ENCODE data around the gene TXNL4B. TPM values are rescaled to one million over a fixed set of nuclear protein-coding genes. Genes with fewer than 3 reads are reported as not detected.
"Not testable (repeated sequence)": the region's sequence is repeated elsewhere in the genome, so short reads cannot be mapped to it uniquely, and the experiment has no call there.

Gene TXNL4B
- total RNA-seq, 1 donor from 2014 or later = 11.8 TPM

DNA sequence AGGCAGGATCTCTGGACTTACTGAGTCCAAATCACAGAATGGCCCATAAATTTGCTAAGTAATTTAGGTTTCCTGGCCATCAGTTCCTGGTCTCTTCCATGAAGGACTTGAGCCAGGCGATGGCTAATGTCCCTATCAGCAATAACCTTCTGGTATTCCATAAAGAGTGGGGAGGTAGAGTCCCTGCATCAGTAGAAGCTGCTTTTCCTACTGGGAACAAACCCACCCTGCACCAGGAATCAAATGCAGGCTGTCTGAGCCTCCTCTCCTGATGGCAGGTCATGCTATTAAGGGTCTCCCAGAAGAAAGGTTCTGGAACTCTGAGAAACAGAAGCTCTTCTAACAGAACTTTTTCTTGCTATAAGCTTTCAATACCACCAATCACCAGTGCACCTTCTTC is 31.9 kb downstream of the TXNL4B start:
- TF ChIP-seq, protein P1, sequence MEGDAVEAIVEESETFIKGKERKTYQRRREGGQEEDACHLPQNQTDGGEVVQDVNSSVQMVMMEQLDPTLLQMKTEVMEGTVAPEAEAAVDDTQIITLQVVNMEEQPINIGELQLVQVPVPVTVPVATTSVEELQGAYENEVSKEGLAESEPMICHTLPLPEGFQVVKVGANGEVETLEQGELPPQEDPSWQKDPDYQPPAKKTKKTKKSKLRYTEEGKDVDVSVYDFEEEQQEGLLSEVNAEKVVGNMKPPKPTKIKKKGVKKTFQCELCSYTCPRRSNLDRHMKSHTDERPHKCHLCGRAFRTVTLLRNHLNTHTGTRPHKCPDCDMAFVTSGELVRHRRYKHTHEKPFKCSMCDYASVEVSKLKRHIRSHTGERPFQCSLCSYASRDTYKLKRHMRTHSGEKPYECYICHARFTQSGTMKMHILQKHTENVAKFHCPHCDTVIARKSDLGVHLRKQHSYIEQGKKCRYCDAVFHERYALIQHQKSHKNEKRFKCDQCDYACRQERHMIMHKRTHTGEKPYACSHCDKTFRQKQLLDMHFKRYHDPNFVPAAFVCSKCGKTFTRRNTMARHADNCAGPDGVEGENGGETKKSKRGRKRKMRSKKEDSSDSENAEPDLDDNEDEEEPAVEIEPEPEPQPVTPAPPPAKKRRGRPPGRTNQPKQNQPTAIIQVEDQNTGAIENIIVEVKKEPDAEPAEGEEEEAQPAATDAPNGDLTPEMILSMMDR (conservative IDR thresholded peaks at IDR 0.05) = no peak
- no peaks in the 10 kb centered on the region for H3K36me3 Mint-ChIP-seq (ENCODE audit: low read depth)
- no peaks in the 10 kb centered on the region for H3K9me3 Mint-ChIP-seq
- no peaks in the 10 kb centered on the region for H3K27me3 Mint-ChIP-seq (ENCODE audit: low read depth)
- DNase-seq (ENCODE audit: low read depth, low spot score) = no peak
- no peak overlapping the region for H3K4me3 Mint-ChIP-seq
- no peaks in the 10 kb centered on the region for H3K4me1 Mint-ChIP-seq
- no peak overlapping the region for H3K27ac Mint-ChIP-seq (ENCODE audit: unreplicated experiment)

DNA sequence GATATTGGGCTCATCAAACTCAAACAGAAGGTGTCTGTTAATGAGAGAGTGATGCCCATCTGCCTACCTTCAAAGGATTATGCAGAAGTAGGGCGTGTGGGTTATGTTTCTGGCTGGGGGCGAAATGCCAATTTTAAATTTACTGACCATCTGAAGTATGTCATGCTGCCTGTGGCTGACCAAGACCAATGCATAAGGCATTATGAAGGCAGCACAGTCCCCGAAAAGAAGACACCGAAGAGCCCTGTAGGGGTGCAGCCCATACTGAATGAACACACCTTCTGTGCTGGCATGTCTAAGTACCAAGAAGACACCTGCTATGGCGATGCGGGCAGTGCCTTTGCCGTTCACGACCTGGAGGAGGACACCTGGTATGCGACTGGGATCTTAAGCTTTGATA is 33.0 kb downstream of the TXNL4B start:
- Mint-ChIP-seq H3K36me3 (ENCODE audit: low read depth) (no peaks in the 10 kb centered on the region), H3K27ac (ENCODE audit: unreplicated experiment) (no peak overlapping the region), H3K9me3 (no peaks in the 10 kb centered on the region), H3K27me3 (ENCODE audit: low read depth) (no peaks in the 10 kb centered on the region), H3K4me3 (no peak overlapping the region), H3K4me1 (no peaks in the 10 kb centered on the region)
- DNase-seq (ENCODE audit: low read depth, low spot score) = no peak
- TF ChIP-seq, protein P1 (conservative IDR thresholded peaks at IDR 0.05) = no peak

DNA sequence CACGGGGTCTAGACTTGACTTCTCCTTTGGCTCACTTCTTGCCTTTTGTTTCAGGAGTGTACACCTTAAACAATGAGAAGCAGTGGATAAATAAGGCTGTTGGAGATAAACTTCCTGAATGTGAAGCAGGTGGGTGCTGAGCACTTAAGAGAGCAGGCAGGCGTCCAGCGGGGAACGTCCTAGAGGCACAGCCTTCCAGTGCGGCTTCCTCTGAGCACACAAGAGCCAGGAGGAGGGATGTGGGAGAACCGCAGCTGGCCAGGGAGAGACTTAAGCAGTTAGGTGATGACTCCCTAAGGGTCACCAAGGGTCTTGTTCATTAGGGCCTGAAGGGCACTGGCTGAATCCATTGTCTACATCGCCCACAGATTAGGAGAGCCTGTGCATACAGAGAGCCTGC is 34.4 kb downstream of the TXNL4B start:
- not testable (repeated sequence) for H3K9me3 Mint-ChIP-seq; H3K36me3 Mint-ChIP-seq (ENCODE audit: low read depth); DNase-seq (ENCODE audit: low read depth, low spot score); H3K4me3 Mint-ChIP-seq; H3K27ac Mint-ChIP-seq (ENCODE audit: unreplicated experiment); H3K27me3 Mint-ChIP-seq (ENCODE audit: low read depth); H3K4me1 Mint-ChIP-seq

DNA sequence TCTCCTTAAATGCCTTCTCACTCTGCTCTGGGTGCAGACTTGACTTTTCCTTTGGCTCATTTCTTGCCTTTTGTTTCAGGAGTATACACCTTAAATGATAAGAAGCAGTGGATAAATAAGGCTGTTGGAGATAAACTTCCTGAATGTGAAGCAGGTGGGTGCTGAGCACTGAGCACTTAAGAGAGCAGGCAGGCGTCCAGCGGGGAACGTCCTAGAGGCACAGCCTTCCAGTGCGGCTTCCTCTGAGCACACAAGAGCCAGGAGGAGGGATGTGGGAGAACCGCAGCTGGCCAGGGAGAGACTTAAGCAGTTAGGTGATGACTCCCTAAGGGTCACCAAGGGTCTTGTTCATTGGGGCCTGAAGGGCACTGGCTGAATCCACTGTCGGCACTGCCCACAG is 36.1 kb downstream of the TXNL4B start:
- not testable (repeated sequence) for H3K4me1 Mint-ChIP-seq; H3K27me3 Mint-ChIP-seq (ENCODE audit: low read depth); DNase-seq (ENCODE audit: low read depth, low spot score)

DNA sequence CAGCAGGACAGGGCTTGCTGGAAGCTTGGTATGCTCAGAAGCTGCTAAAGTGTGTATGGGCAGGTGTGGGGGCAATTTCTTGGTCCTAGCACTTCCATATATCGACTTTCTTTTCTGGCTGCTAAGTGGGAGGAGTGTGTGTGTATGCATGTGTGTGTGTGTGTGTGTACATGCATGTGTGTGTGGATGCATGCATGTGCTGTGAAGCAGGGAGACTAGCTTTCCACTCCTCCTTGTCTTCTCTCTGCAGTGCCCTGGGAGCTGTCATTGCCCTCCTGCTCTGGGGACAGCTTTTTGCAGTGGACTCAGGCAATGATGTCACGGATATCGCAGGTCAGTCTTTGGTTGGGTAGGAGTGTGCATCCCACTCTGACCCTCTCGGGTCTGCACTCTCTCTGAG is 37.5 kb downstream of the TXNL4B start:
- peaks cover 4% of the 10 kb centered on the region for H3K27me3 Mint-ChIP-seq (ENCODE audit: low read depth)
- H3K27ac Mint-ChIP-seq (ENCODE audit: unreplicated experiment) = no peak overlapping the region
- no peak overlapping the region for H3K4me3 Mint-ChIP-seq
- no peaks in the 10 kb centered on the region for H3K4me1 Mint-ChIP-seq
- no peaks in the 10 kb centered on the region for H3K9me3 Mint-ChIP-seq
- no peak for DNase-seq (ENCODE audit: low read depth, low spot score)
- TF ChIP-seq, protein P1 (conservative IDR thresholded peaks at IDR 0.05) = no peak
- no peaks in the 10 kb centered on the region for H3K36me3 Mint-ChIP-seq (ENCODE audit: low read depth)

More for the DNA sequence above, 36.1 kb downstream of the TXNL4B start:
- H3K36me3 Mint-ChIP-seq (ENCODE audit: low read depth); H3K9me3 Mint-ChIP-seq; H3K27ac Mint-ChIP-seq (ENCODE audit: unreplicated experiment); H3K4me3 Mint-ChIP-seq: not testable (repeated sequence)

DNA sequence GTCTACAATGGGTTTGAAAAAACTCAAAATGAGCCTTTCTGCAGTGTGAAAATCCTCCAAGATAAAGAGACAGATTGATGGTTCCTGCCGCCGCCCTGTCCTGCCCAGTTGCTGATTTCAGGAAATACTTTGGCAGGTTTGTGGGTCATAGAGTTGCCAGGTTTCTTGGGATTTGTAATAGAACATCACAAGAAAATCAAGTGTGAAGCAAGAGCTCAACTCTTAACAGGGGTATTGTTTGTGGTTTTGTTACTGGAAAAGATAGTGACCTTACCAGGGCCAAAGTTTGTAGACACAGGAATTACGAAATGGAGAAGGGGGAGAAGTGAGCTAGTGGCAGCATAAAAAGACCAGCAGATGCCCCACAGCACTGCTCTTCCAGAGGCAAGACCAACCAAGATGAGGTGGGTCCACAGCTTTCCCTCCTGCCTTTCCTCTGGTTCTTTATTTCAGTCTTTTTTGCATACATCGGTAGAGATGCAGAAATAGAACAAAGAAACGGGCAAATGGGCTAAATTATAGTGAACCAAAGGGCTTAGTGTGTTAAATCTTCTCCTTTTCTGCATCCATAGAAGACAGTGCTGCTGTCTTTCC is 39.1 kb downstream of the TXNL4B start, which contains the start of gene HP:
Gene HP (plus strand): TSS at position 252 of the 594 bp plus-strand sequence. CDS start 148 bp downstream, at position 400.
- not testable (repeated sequence) for DNase-seq (ENCODE audit: low read depth, low spot score); H3K36me3 Mint-ChIP-seq (ENCODE audit: low read depth); H3K9me3 Mint-ChIP-seq; H3K4me1 Mint-ChIP-seq; H3K27ac Mint-ChIP-seq (ENCODE audit: unreplicated experiment); H3K4me3 Mint-ChIP-seq; H3K27me3 Mint-ChIP-seq (ENCODE audit: low read depth)

DNA sequence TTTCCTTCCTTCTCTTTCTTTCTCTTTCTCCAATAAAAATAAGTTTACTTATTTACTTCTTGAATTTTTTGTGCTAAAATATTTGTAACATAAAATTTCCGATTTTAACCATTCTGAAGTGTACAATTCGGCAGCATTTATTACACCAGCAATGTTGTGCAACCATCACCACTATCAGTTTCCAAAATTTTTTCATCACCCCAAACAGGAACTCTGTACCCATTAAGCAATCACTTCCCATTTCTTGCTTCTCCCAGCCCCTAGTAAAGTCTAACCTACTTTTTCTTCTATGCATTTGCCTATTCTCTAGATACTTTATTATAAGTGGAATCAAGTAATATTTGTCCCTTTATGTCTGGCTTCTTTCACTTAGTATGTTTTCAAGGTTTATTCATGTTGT is 41.6 kb downstream of the TXNL4B start:
- TF ChIP-seq, protein P1 (conservative IDR thresholded peaks at IDR 0.05) = no peak
- Mint-ChIP-seq H3K9me3 (no peaks in the 10 kb centered on the region), H3K27me3 (ENCODE audit: low read depth) (peaks cover 4% of the 10 kb centered on the region), H3K4me3 (no peak overlapping the region), H3K36me3 (ENCODE audit: low read depth) (peaks cover 3% of the 10 kb centered on the region), H3K4me1 (no peaks in the 10 kb centered on the region), H3K27ac (ENCODE audit: unreplicated experiment) (no peak overlapping the region)
- no peak for DNase-seq (ENCODE audit: low read depth, low spot score)
